Measurements from ENCODE around the gene SLIT3.
A peak's percentile ranks its signal among the peaks of the same experiment; 100 is the strongest.
"Not testable (repeated sequence)": the region's sequence is repeated elsewhere in the genome, so short reads cannot be mapped to it uniquely, and the experiment has no call there.

SLIT3 gene

GRCh38 chr5:168669156-168669555 is 631.8 kb downstream of the SLIT3 start:
- DNase-seq = no peak

- DNase-seq = no peak
Measured at GRCh38 chr5:168668078-168668477, 632.9 kb downstream of the SLIT3 start.

- DNase-seq = no peak
Measured at GRCh38 chr5:168667301-168667840, 633.6 kb downstream of the SLIT3 start.

GRCh38 chr5:168666356-168666755 is 634.6 kb downstream of the SLIT3 start:
- no peak for DNase-seq

- DNase-seq = no peak
Measured at GRCh38 chr5:168663276-168664004, 637.5 kb downstream of the SLIT3 start.

GRCh38 chr5:168661593-168662485 is 639.1 kb downstream of the SLIT3 start:
- DNase-seq = no peak

GRCh38 chr5:168660691-168661090 is 640.2 kb downstream of the SLIT3 start:
- no peak for DNase-seq

GRCh38 chr5:168659286-168659847 is 641.6 kb downstream of the SLIT3 start:
- no peak for DNase-seq

- no peak for DNase-seq
Measured at GRCh38 chr5:168658394-168658793, 642.5 kb downstream of the SLIT3 start.

- DNase-seq = no peak
Measured at GRCh38 chr5:168656633-168657032, 644.3 kb downstream of the SLIT3 start.

GRCh38 chr5:168655316-168655715 is 645.6 kb downstream of the SLIT3 start:
- DNase-seq = no peak

- DNase-seq = peak; percentile 42
Measured at GRCh38 chr5:168654211-168654721, 646.7 kb downstream of the SLIT3 start.

- no peak for DNase-seq
Measured at GRCh38 chr5:168653626-168654025, 647.3 kb downstream of the SLIT3 start.

- DNase-seq = no peak
Measured at GRCh38 chr5:168651648-168652047, 649.3 kb downstream of the SLIT3 start.

- DNase-seq = no peak
Measured at GRCh38 chr5:168649306-168649705, 651.6 kb downstream of the SLIT3 start.

GRCh38 chr5:168648576-168648975 is 652.4 kb downstream of the SLIT3 start:
- DNase-seq = no peak

- no peak for DNase-seq
Measured at GRCh38 chr5:168648016-168648415, 652.9 kb downstream of the SLIT3 start.

- DNase-seq = no peak
Measured at GRCh38 chr5:168647083-168647482, 653.9 kb downstream of the SLIT3 start.

GRCh38 chr5:168646335-168646734 is 654.6 kb downstream of the SLIT3 start:
- DNase-seq = no peak

GRCh38 chr5:168645195-168645594 is 655.7 kb downstream of the SLIT3 start:
- no peak for DNase-seq

- no peak for DNase-seq
Measured at GRCh38 chr5:168642019-168642418, 658.9 kb downstream of the SLIT3 start.

GRCh38 chr5:168638846-168639245 is 662.1 kb downstream of the SLIT3 start:
- DNase-seq = not testable (repeated sequence)

GRCh38 chr5:168637793-168638192 is 663.1 kb downstream of the SLIT3 start:
- no peak for DNase-seq

All from right kidney (tissue), 1 donor.